Fibroblast of pulmonary artery (primary cell): ENCODE data around the gene HNRNPA3.

ENCODE experiments used
- DNase-seq: peaks from one replicate; pipeline ENCODE4 v3.0.0-alpha.2; 2010; ENCODE audit warnings: low read depth
- H3K4me3 ChIP-seq: replicated peaks from 2 replicates; pipeline ENCODE4 v1.5.1; 2011; ENCODE audit warnings: low read depth, mild to moderate bottlenecking, control low read depth, low read length, moderate library complexity
- CTCF ChIP-seq: IDR thresholded peaks from 2 replicates; pipeline ENCODE4 v1.5.1; 2011; ENCODE audit warnings: mild to moderate bottlenecking, control low read depth, low read length, inconsistent platforms; ENCODE audit errors: missing control alignments

Gene HNRNPA3

GRCh38 chr2:177256695-177257094 is 44.1 kb downstream of the HNRNPA3 start:
- no peak for TF ChIP-seq CTCF
- DNase-seq: no peak
- H3K4me3 ChIP-seq: no peak overlapping the region

GRCh38 chr2:177257471-177257870 is 44.9 kb downstream of the HNRNPA3 start:
- H3K4me3 ChIP-seq: no peak overlapping the region
- no peak for TF ChIP-seq CTCF
- DNase-seq: no peak

GRCh38 chr2:177258059-177258458 is 45.5 kb downstream of the HNRNPA3 start:
- H3K4me3 ChIP-seq: no peak overlapping the region
- TF ChIP-seq CTCF: no peak
- DNase-seq: no peak

GRCh38 chr2:177260379-177260778 is 47.8 kb downstream of the HNRNPA3 start:
- H3K4me3 ChIP-seq: peak overlapping the region; percentile 80
- DNase-seq: no peak
- no peak for TF ChIP-seq CTCF

- no peak for DNase-seq
- no peak for TF ChIP-seq CTCF
- peak overlapping the region; percentile 80 for H3K4me3 ChIP-seq
These were observed 48.8 kb downstream of the HNRNPA3 start for GRCh38 chr2:177261116-177262060.

DNA sequence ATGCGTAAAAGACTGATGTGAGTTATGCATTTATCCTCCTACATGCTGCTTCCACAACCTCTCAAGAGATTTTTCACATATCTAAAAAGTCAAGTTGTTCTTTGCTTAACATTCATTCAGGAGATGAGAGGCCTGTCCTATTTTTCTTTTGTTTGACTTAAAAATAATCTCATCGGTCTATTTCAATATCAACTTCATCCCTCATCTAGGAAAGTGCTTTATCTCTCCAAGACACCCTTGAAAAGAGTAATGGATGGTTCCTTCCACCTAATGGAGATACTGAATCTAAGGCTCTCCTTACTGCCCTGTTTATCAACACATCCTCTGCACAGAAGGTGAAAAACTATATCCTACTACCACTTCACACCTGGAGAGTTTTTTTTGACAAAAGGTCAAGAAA is 49.5 kb downstream of the HNRNPA3 start:
- no peak for TF ChIP-seq CTCF
- no peak for DNase-seq
- H3K4me3 ChIP-seq: peak overlapping the region; percentile 80
